Rectal smooth muscle tissue (tissue), 1 donor: ENCODE results near the gene INO80D.
"Not testable (repeated sequence)": the region's sequence is repeated elsewhere in the genome, so short reads cannot be mapped to it uniquely, and the experiment has no call there.

Source experiments
- H3K27ac ChIP-seq: one replicate; pipeline ENCODE4 v1.7.0; 2013; ENCODE audit warnings: low read depth, low read length, inconsistent platforms
- H3K27me3 ChIP-seq: one replicate; pipeline ENCODE4 v1.7.0; 2013; ENCODE audit warnings: low read length; ENCODE audit not compliant: control insufficient read depth, insufficient read depth
- H3K36me3 ChIP-seq: one replicate; pipeline ENCODE4 v1.7.0; 2013; ENCODE audit warnings: low read length; ENCODE audit not compliant: control insufficient read depth, insufficient read depth
- H3K4me1 ChIP-seq: one replicate; pipeline ENCODE4 v1.7.0; 2013; ENCODE audit warnings: low read length; ENCODE audit not compliant: control insufficient read depth, insufficient read depth
- H3K4me3 ChIP-seq: one replicate; pipeline ENCODE4 v1.7.0; 2013; ENCODE audit warnings: low read length
- H3K9ac ChIP-seq: one replicate; pipeline ENCODE4 v1.7.0; 2013; ENCODE audit warnings: low read length

Gene INO80D

GRCh38 chr2:206049392-206049791 lies 36.6 kb downstream of the INO80D start:
- Histone ChIP-seq H3K4me1 (no peaks in the 10 kb centered on the region), H3K4me3 (no peak overlapping the region), H3K27ac (no peak overlapping the region), H3K9ac (no peak overlapping the region), H3K27me3 (no peaks in the 10 kb centered on the region), H3K36me3 (no peaks in the 10 kb centered on the region)

- no peaks in the 10 kb centered on the region for H3K27me3 ChIP-seq
- H3K9ac ChIP-seq: no peak overlapping the region
- H3K4me3 ChIP-seq: no peak overlapping the region
- H3K27ac ChIP-seq: no peak overlapping the region
- H3K4me1 ChIP-seq: no peaks in the 10 kb centered on the region
- H3K36me3 ChIP-seq: peaks cover 2% of the 10 kb centered on the region
Measured at GRCh38 chr2:206045251-206045650, 40.7 kb downstream of the INO80D start.

GRCh38 chr2:206040525-206040924 lies 45.4 kb downstream of the INO80D start:
- Histone ChIP-seq H3K4me3 (no peak overlapping the region), H3K9ac (no peak overlapping the region), H3K27ac (no peak overlapping the region), H3K27me3 (no peaks in the 10 kb centered on the region), H3K36me3 (peaks cover 5% of the 10 kb centered on the region), H3K4me1 (no peaks in the 10 kb centered on the region)

GRCh38 chr2:206035393-206035792 lies 50.6 kb downstream of the INO80D start:
- peaks cover 10% of the 10 kb centered on the region for H3K36me3 ChIP-seq
- not testable (repeated sequence) for H3K9ac ChIP-seq, H3K27ac ChIP-seq, H3K4me3 ChIP-seq, H3K4me1 ChIP-seq, H3K27me3 ChIP-seq

- H3K27me3 ChIP-seq, H3K4me3 ChIP-seq, H3K9ac ChIP-seq, H3K27ac ChIP-seq, H3K4me1 ChIP-seq: not testable (repeated sequence)
- peaks cover 10% of the 10 kb centered on the region for H3K36me3 ChIP-seq
Measured at GRCh38 chr2:206033452-206033851, 52.5 kb downstream of the INO80D start.

GRCh38 chr2:206031950-206032567 lies 53.9 kb downstream of the INO80D start:
- no peaks in the 10 kb centered on the region for H3K4me1 ChIP-seq
- H3K9ac ChIP-seq: no peak overlapping the region
- peaks cover 17% of the 10 kb centered on the region for H3K36me3 ChIP-seq
- no peaks in the 10 kb centered on the region for H3K27me3 ChIP-seq
- H3K27ac ChIP-seq: no peak overlapping the region
- H3K4me3 ChIP-seq: no peak overlapping the region

- Histone ChIP-seq H3K9ac (no peak overlapping the region), H3K36me3 (peaks cover 14% of the 10 kb centered on the region), H3K27ac (no peak overlapping the region), H3K4me3 (no peak overlapping the region), H3K27me3 (no peaks in the 10 kb centered on the region), H3K4me1 (no peaks in the 10 kb centered on the region)
Measured at GRCh38 chr2:206031162-206031784, 54.7 kb downstream of the INO80D start.

GRCh38 chr2:206028101-206028500 lies 57.9 kb downstream of the INO80D start:
- H3K36me3 ChIP-seq: peaks cover 14% of the 10 kb centered on the region

GRCh38 chr2:206023183-206023582 lies 62.8 kb downstream of the INO80D start:
- Histone ChIP-seq H3K4me1 (no peaks in the 10 kb centered on the region), H3K27me3 (no peaks in the 10 kb centered on the region), H3K36me3 (peaks cover 11% of the 10 kb centered on the region), H3K4me3 (no peak overlapping the region), H3K27ac (no peak overlapping the region), H3K9ac (no peak overlapping the region)

More at GRCh38 chr2:206028101-206028500, 57.9 kb downstream of the INO80D start:
- no peaks in the 10 kb centered on the region for H3K27me3 ChIP-seq
- H3K4me1 ChIP-seq: no peaks in the 10 kb centered on the region
- no peak overlapping the region for H3K9ac ChIP-seq
- H3K27ac ChIP-seq: no peak overlapping the region
- no peak overlapping the region for H3K4me3 ChIP-seq

GRCh38 chr2:206020171-206020570 lies 65.8 kb downstream of the INO80D start:
- H3K27me3 ChIP-seq: no peaks in the 10 kb centered on the region
- H3K4me1 ChIP-seq: no peaks in the 10 kb centered on the region
- no peak overlapping the region for H3K27ac ChIP-seq
- H3K4me3 ChIP-seq: no peak overlapping the region
- H3K36me3 ChIP-seq: peaks cover 9% of the 10 kb centered on the region
- no peak overlapping the region for H3K9ac ChIP-seq

- H3K27ac ChIP-seq, H3K9ac ChIP-seq, H3K36me3 ChIP-seq, H3K4me3 ChIP-seq, H3K27me3 ChIP-seq, H3K4me1 ChIP-seq: not testable (repeated sequence)
Measured at GRCh38 chr2:206015746-206016145, 70.2 kb downstream of the INO80D start.

- H3K27me3 ChIP-seq: no peaks in the 10 kb centered on the region
- H3K36me3 ChIP-seq: peaks cover 8% of the 10 kb centered on the region
- H3K4me1 ChIP-seq: no peaks in the 10 kb centered on the region
- no peak overlapping the region for H3K9ac ChIP-seq
- no peak overlapping the region for H3K27ac ChIP-seq
- no peak overlapping the region for H3K4me3 ChIP-seq
Measured at GRCh38 chr2:206011795-206012194, 74.2 kb downstream of the INO80D start.

- Histone ChIP-seq H3K9ac (no peak overlapping the region), H3K4me3 (no peak overlapping the region), H3K27ac (no peak overlapping the region), H3K4me1 (no peaks in the 10 kb centered on the region), H3K36me3 (peaks cover 9% of the 10 kb centered on the region), H3K27me3 (no peaks in the 10 kb centered on the region)
Measured at GRCh38 chr2:206011018-206011614, 74.9 kb downstream of the INO80D start.
